HEK293T (cell line): ENCODE results near the gene PITPNB.

Experiments used
- ARNT ChIP-seq: fragments of 450-650 bp; IDR thresholded peaks from 2 replicates; pipeline ENCODE4 v1.6.1; 2017; ENCODE audit warnings: mild to moderate bottlenecking
- ELF4 ChIP-seq: fragments of 450-650 bp; IDR thresholded peaks from 2 replicates; pipeline ENCODE4 v1.6.1; 2017; ENCODE audit warnings: antibody characterized with exemption
- L3MBTL2 ChIP-seq: fragments of 450-650 bp; conservative IDR thresholded peaks from 2 replicates; pipeline ENCODE4 v1.6.1; 2016; ENCODE audit warnings: mild to moderate bottlenecking
- SP1 ChIP-seq: fragments of 450-650 bp; IDR thresholded peaks from 2 replicates; pipeline ENCODE4 v1.6.1; 2017

DNA sequence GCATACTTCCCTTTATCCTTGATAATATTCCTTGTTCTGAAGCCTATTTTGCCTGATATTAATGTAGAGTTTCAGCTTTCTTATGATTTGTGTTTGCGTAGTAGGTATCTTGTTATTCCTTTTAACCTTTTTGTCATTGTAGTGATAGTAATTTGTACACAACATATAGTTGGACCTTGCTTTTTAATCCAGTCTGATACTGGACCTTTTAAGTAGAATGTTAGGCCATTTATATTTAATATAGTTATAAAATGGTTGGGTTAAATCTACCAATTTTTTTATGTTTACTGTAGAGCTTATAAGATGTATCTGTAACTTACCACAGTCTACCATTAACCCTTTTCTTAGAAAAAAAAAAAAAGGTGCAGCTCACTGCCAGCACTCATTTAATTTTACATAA, 8.6 kb upstream of the PITPNB start:
- TF ChIP-seq SP1 (no peak), ARNT (no peak), ELF4 (no peak), L3MBTL2 (no peak)
